Activated CD4-positive, alpha-beta memory T cell treated with anti-CD3 and anti-CD28 coated beads, Interleukin-2, amount 10 ng/mL, durations not matched to agents 7 days and 5 days (primary cell): ENCODE data around the gene MINAR2. TPM values are rescaled to one million over a fixed set of nuclear protein-coding genes. Genes with fewer than 3 reads are reported as not detected.

Experiments
- CTCF ChIA-PET: fragments of 350-600 bp; sonication (Branson Sonifier 250); formaldehyde crosslinking; loops from one replicate; lab custom pipeline; 2021; ENCODE audit warnings: antibody characterized with exemption, inconsistent platforms; lab: Charles Lee
- POLR2A ChIA-PET: fragments of 350-600 bp; sonication (Branson Sonifier 250); formaldehyde crosslinking; loops from one replicate; lab custom pipeline; 2021; ENCODE audit warnings: antibody characterized with exemption; lab: Charles Lee
- DNase-seq: peaks from one replicate; pipeline ENCODE4 v3.0.0-alpha.2; 2020
- H3K27ac Mint-ChIP-seq: one replicate; pipeline ENCODE4 v1.8.0; 2021; ENCODE audit warnings: mild to moderate bottlenecking, mixed read lengths
- H3K27me3 Mint-ChIP-seq: one replicate; pipeline ENCODE4 v1.8.0; 2021; ENCODE audit warnings: mixed read lengths
- H3K36me3 Mint-ChIP-seq: one replicate; pipeline ENCODE4 v1.8.0; 2021; ENCODE audit warnings: low read depth, mixed read lengths
- H3K4me1 Mint-ChIP-seq: one replicate; pipeline ENCODE4 v1.8.0; 2021; ENCODE audit warnings: mixed read lengths
- H3K4me3 Mint-ChIP-seq: one replicate; pipeline ENCODE4 v1.8.0; 2021; ENCODE audit warnings: mild to moderate bottlenecking, mixed read lengths
- H3K9me3 Mint-ChIP-seq: one replicate; pipeline ENCODE4 v1.8.0; 2021; ENCODE audit warnings: mixed read lengths
- total RNA-seq, 2 experiments: library from RNA; stranded (reverse); gene quantifications; one replicate each; pipeline ENCODE4 v1.2.3, GENCODE V29; 2021

The MINAR2 gene
- total RNA-seq: not detected

- CTCF ChIA-PET: no interaction called here
- no peak for DNase-seq
- no peaks in the 10 kb centered on the region for H3K36me3 Mint-ChIP-seq
- H3K4me3 Mint-ChIP-seq: no peak within 1 kb of the TSS
- no peaks in the 10 kb centered on the region for H3K4me1 Mint-ChIP-seq
- H3K27ac Mint-ChIP-seq: no peak within 1 kb of the TSS
- peaks cover 2% of the 10 kb centered on the region for H3K27me3 Mint-ChIP-seq
- no peaks in the 10 kb centered on the region for H3K9me3 Mint-ChIP-seq
- POLR2A ChIA-PET: no interaction called here
Measured at GRCh38 chr5:129747572-129748407, at the start of gene MINAR2. MINAR2 (plus strand) TSS chr5:129748094; CDS start chr5:129748191, 97 bp downstream.

GRCh38 chr5:129698661-129699060, 49.2 kb upstream of the MINAR2 start:
- ChIA-PET CTCF (no interaction called here), POLR2A (no interaction called here)
- no peak for DNase-seq
- Mint-ChIP-seq H3K9me3 (no peaks in the 10 kb centered on the region), H3K36me3 (no peaks in the 10 kb centered on the region), H3K4me3 (no peak overlapping the region), H3K27me3 (no peaks in the 10 kb centered on the region), H3K27ac (no peak overlapping the region), H3K4me1 (no peaks in the 10 kb centered on the region)

- ChIA-PET POLR2A (no interaction called here), CTCF (no interaction called here)
- Mint-ChIP-seq H3K36me3 (no peaks in the 10 kb centered on the region), H3K27me3 (no peaks in the 10 kb centered on the region), H3K4me3 (no peak overlapping the region), H3K9me3 (no peaks in the 10 kb centered on the region), H3K4me1 (no peaks in the 10 kb centered on the region), H3K27ac (no peak overlapping the region)
- no peak for DNase-seq
Measured at GRCh38 chr5:129716235-129716634, 31.7 kb upstream of the MINAR2 start.

GRCh38 chr5:129716651-129717050, 31.2 kb upstream of the MINAR2 start:
- no peak overlapping the region for H3K27ac Mint-ChIP-seq
- H3K4me1 Mint-ChIP-seq: no peaks in the 10 kb centered on the region
- H3K27me3 Mint-ChIP-seq: no peaks in the 10 kb centered on the region
- no peak overlapping the region for H3K4me3 Mint-ChIP-seq
- no peaks in the 10 kb centered on the region for H3K9me3 Mint-ChIP-seq
- no peak for DNase-seq
- CTCF ChIA-PET: no interaction called here
- H3K36me3 Mint-ChIP-seq: no peaks in the 10 kb centered on the region
- POLR2A ChIA-PET: no interaction called here

- H3K27ac Mint-ChIP-seq: no peak overlapping the region
- CTCF ChIA-PET: no interaction called here
Measured at GRCh38 chr5:129717751-129718310, 30.1 kb upstream of the MINAR2 start.

GRCh38 chr5:129718471-129719090, 29.3 kb upstream of the MINAR2 start:
- ChIA-PET CTCF (no interaction called here), POLR2A (no interaction called here)
- H3K36me3 Mint-ChIP-seq: no peaks in the 10 kb centered on the region
- H3K27ac Mint-ChIP-seq: no peak overlapping the region
- H3K4me3 Mint-ChIP-seq: no peak overlapping the region
- no peaks in the 10 kb centered on the region for H3K9me3 Mint-ChIP-seq
- DNase-seq: no peak
- no peaks in the 10 kb centered on the region for H3K4me1 Mint-ChIP-seq
- H3K27me3 Mint-ChIP-seq: no peaks in the 10 kb centered on the region

More at GRCh38 chr5:129717751-129718310, 30.1 kb upstream of the MINAR2 start:
- H3K4me1 Mint-ChIP-seq: no peaks in the 10 kb centered on the region
- no peaks in the 10 kb centered on the region for H3K36me3 Mint-ChIP-seq
- H3K9me3 Mint-ChIP-seq: no peaks in the 10 kb centered on the region
- DNase-seq: no peak
- POLR2A ChIA-PET: no interaction called here
- H3K4me3 Mint-ChIP-seq: no peak overlapping the region
- H3K27me3 Mint-ChIP-seq: no peaks in the 10 kb centered on the region

- Mint-ChIP-seq H3K9me3 (no peaks in the 10 kb centered on the region), H3K4me1 (no peaks in the 10 kb centered on the region), H3K27me3 (no peaks in the 10 kb centered on the region), H3K4me3 (no peak overlapping the region), H3K36me3 (no peaks in the 10 kb centered on the region), H3K27ac (no peak overlapping the region)
- POLR2A ChIA-PET: no interaction called here
- no peak for DNase-seq
- CTCF ChIA-PET: no interaction called here
Measured at GRCh38 chr5:129724222-129724621, 23.7 kb upstream of the MINAR2 start.

- ChIA-PET CTCF (no interaction called here), POLR2A (no interaction called here)
- DNase-seq: no peak
- H3K4me3 Mint-ChIP-seq: no peak overlapping the region
- no peak overlapping the region for H3K27ac Mint-ChIP-seq
- no peaks in the 10 kb centered on the region for H3K36me3 Mint-ChIP-seq
- no peaks in the 10 kb centered on the region for H3K27me3 Mint-ChIP-seq
- no peaks in the 10 kb centered on the region for H3K4me1 Mint-ChIP-seq
- H3K9me3 Mint-ChIP-seq: no peaks in the 10 kb centered on the region
Measured at GRCh38 chr5:129724647-129725046, 23.2 kb upstream of the MINAR2 start.

GRCh38 chr5:129739773-129740172, 8.1 kb upstream of the MINAR2 start:
- ChIA-PET CTCF (interaction anchor here (1.5 kb wide), 1 partner anchor 31 kb away, joined by 3 read pairs; no protein-coding TSS in a partner anchor), POLR2A (no interaction called here)
- no peak overlapping the region for H3K27ac Mint-ChIP-seq
- H3K9me3 Mint-ChIP-seq: no peaks in the 10 kb centered on the region
- no peak for DNase-seq
- no peaks in the 10 kb centered on the region for H3K27me3 Mint-ChIP-seq
- H3K36me3 Mint-ChIP-seq: no peaks in the 10 kb centered on the region
- H3K4me3 Mint-ChIP-seq: no peak overlapping the region
- no peaks in the 10 kb centered on the region for H3K4me1 Mint-ChIP-seq

- H3K9me3 Mint-ChIP-seq: no peaks in the 10 kb centered on the region
- no peaks in the 10 kb centered on the region for H3K36me3 Mint-ChIP-seq
- no peak overlapping the region for H3K27ac Mint-ChIP-seq
- no peaks in the 10 kb centered on the region for H3K4me1 Mint-ChIP-seq
- no peaks in the 10 kb centered on the region for H3K27me3 Mint-ChIP-seq
- no peak for DNase-seq
- CTCF ChIA-PET: no interaction called here
- POLR2A ChIA-PET: no interaction called here
- no peak overlapping the region for H3K4me3 Mint-ChIP-seq
Measured at GRCh38 chr5:129743541-129744187, 4.2 kb upstream of the MINAR2 start.

GRCh38 chr5:129745997-129746396, 1.9 kb upstream of the MINAR2 start:
- Mint-ChIP-seq H3K27me3 (no peaks in the 10 kb centered on the region), H3K4me3 (no peak overlapping the region), H3K4me1 (no peaks in the 10 kb centered on the region), H3K36me3 (no peaks in the 10 kb centered on the region), H3K27ac (no peak overlapping the region), H3K9me3 (no peaks in the 10 kb centered on the region)
- ChIA-PET CTCF (no interaction called here), POLR2A (no interaction called here)
- DNase-seq: no peak

- Mint-ChIP-seq H3K36me3 (no peaks in the 10 kb centered on the region), H3K4me1 (no peaks in the 10 kb centered on the region)
Measured at GRCh38 chr5:129746876-129747275, 1.0 kb upstream of the MINAR2 start.

More at GRCh38 chr5:129746876-129747275, 1.0 kb upstream of the MINAR2 start:
- ChIA-PET CTCF (no interaction called here), POLR2A (no interaction called here)
- Mint-ChIP-seq H3K27me3 (no peaks in the 10 kb centered on the region), H3K27ac (no peak overlapping the region), H3K9me3 (no peaks in the 10 kb centered on the region), H3K4me3 (no peak overlapping the region)
- no peak for DNase-seq
